Cardiac septum (tissue), 1 donor: ENCODE measurements around the gene MTSS2. TPM values are rescaled to one million over a fixed set of nuclear protein-coding genes. Genes with fewer than 3 reads are reported as not detected.

Source experiments
- DNase-seq: peaks from one replicate; pipeline ENCODE4 v3.0.0-alpha.2; 2020; ENCODE audit warnings: low spot score
- intact Hi-C: fragments of 100-400 bp; cut with DNase I; formaldehyde crosslinking; loops from one replicate; pipeline ENCODE4 v1.14.0; 2022
- total RNA-seq: library from RNA; stranded (reverse); fragmentation: NEBNext Ultra II Directional; extraction: Animal tissue kit (Norgen Biotek cat#: 25700); gene quantifications from one replicate; pipeline ENCODE4 v1.2.1, GENCODE V29; 2021
- donor health status: DM: no; HTN: no; CAD: no.

Gene MTSS2
- total RNA-seq, 1 donor from 2014 or later: 63.4 TPM

- intact Hi-C loops: no loop called here
- no peak for DNase-seq
Observed at GRCh38 chr16:70715860-70716357, 30.1 kb upstream of the MTSS2 start.

GRCh38 chr16:70715055-70715858 is 29.4 kb upstream of the MTSS2 start:
- intact Hi-C loops: no loop called here
- no peak for DNase-seq

GRCh38 chr16:70714581-70715054 is 28.8 kb upstream of the MTSS2 start:
- DNase-seq: no peak
- intact Hi-C loops: no loop called here

- intact Hi-C loops: no loop called here
Observed at GRCh38 chr16:70713824-70714223, 28.0 kb upstream of the MTSS2 start.

GRCh38 chr16:70713342-70713741 is 27.5 kb upstream of the MTSS2 start:
- intact Hi-C loops: no loop called here
- no peak for DNase-seq

More at GRCh38 chr16:70713824-70714223, 28.0 kb upstream of the MTSS2 start:
- no peak for DNase-seq

GRCh38 chr16:70712942-70713341 is 27.1 kb upstream of the MTSS2 start:
- DNase-seq: no peak
- intact Hi-C loops: no loop called here

GRCh38 chr16:70712359-70712758 is 26.5 kb upstream of the MTSS2 start:
- no peak for DNase-seq
- intact Hi-C loops: no loop called here

- intact Hi-C loops: no loop called here
- no peak for DNase-seq
Observed at GRCh38 chr16:70711211-70712031, 25.6 kb upstream of the MTSS2 start.

GRCh38 chr16:70710422-70711210 is 24.8 kb upstream of the MTSS2 start:
- intact Hi-C loops: no loop called here
- no peak for DNase-seq

- DNase-seq: no peak
- intact Hi-C loops: no loop called here
Observed at GRCh38 chr16:70709942-70710341, 24.1 kb upstream of the MTSS2 start.

GRCh38 chr16:70709457-70709856 is 23.6 kb upstream of the MTSS2 start:
- intact Hi-C loops: no loop called here
- DNase-seq: no peak

- intact Hi-C loops: no loop called here
- DNase-seq: no peak
Observed at GRCh38 chr16:70708366-70709246, 22.8 kb upstream of the MTSS2 start.

GRCh38 chr16:70706948-70707465 is 21.2 kb upstream of the MTSS2 start:
- intact Hi-C loops: no loop called here
- DNase-seq: no peak

GRCh38 chr16:70705056-70705455 is 19.2 kb upstream of the MTSS2 start:
- intact Hi-C loops: no loop called here
- DNase-seq: no peak

- no peak for DNase-seq
- intact Hi-C loops: no loop called here
Observed at GRCh38 chr16:70704586-70704985, 18.7 kb upstream of the MTSS2 start.

- DNase-seq: no peak
- intact Hi-C loops: no loop called here
Observed at GRCh38 chr16:70703835-70704381, 18.1 kb upstream of the MTSS2 start.

- intact Hi-C loops: no loop called here
- no peak for DNase-seq
Observed at GRCh38 chr16:70703041-70703834, 17.4 kb upstream of the MTSS2 start.

GRCh38 chr16:70702624-70703023 is 16.8 kb upstream of the MTSS2 start:
- no peak for DNase-seq
- intact Hi-C loops: no loop called here
